ENCODE measurements around the gene SARDH. TPM values are rescaled to one million over a fixed set of nuclear protein-coding genes. Genes with fewer than 3 reads are reported as not detected.

SARDH gene
- total and polyA plus RNA-seq, 2 of the 13 experiments (the other 11 are each of a cell fraction or from before 2014, with no cell fraction given) = 11.6 to 34.9 TPM

DNA sequence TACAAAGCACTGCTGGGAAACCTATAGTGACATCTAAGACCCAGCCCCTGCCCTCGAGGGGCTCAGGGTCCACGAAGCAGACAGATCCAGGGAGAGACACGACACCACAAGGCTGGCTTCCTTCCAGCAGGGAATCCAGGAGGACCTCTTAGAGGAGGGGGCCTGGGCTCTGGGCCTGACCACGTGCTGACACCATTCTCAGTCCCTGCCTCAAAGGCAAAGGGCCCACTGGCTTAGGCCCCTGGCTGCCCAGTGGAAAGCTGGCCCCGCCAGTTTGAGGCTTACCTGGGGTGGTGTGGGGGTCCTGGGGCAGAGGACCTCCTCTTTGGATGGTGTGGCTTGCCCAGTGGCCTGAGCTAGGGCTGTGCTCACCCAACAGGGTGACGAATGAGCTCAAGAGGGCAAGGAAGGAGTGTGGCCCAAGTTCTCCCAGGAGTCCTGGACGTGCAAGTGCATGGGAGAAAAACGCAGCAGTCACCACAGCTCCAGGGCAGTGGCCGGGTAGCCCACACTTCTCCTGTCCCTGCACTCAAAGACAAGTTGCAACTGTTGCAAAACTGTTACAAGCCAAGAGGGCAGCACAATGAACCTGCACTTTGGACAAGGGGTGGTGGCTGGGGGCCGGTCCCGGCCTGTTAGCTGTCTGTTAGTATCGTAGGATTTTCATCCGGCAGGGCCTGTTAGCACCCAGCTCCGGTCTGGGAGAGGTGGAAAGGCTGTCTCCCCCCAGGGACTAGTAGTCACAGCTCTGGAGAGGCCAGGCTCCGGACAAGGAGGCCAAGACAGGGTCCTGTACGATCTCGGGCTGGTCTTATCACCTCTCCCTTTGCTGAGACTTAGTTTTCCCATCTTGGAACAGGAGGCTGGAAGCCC is 1.5 kb upstream of the SARDH start (continued):
- TF ChIP-seq, protein P1, sequence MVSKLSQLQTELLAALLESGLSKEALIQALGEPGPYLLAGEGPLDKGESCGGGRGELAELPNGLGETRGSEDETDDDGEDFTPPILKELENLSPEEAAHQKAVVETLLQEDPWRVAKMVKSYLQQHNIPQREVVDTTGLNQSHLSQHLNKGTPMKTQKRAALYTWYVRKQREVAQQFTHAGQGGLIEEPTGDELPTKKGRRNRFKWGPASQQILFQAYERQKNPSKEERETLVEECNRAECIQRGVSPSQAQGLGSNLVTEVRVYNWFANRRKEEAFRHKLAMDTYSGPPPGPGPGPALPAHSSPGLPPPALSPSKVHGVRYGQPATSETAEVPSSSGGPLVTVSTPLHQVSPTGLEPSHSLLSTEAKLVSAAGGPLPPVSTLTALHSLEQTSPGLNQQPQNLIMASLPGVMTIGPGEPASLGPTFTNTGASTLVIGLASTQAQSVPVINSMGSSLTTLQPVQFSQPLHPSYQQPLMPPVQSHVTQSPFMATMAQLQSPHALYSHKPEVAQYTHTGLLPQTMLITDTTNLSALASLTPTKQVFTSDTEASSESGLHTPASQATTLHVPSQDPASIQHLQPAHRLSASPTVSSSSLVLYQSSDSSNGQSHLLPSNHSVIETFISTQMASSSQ (IDR thresholded peaks at IDR 0.05; ENCODE audit: low read depth) = no peak
- TF ChIP-seq, protein P1 (CRISPR knock-in tag; IDR thresholded peaks at IDR 0.05; ENCODE audit: borderline replicate concordance) = peak; percentile 81; the same call in 1 of the 2 replicates
- TF ChIP-seq, protein P2, sequence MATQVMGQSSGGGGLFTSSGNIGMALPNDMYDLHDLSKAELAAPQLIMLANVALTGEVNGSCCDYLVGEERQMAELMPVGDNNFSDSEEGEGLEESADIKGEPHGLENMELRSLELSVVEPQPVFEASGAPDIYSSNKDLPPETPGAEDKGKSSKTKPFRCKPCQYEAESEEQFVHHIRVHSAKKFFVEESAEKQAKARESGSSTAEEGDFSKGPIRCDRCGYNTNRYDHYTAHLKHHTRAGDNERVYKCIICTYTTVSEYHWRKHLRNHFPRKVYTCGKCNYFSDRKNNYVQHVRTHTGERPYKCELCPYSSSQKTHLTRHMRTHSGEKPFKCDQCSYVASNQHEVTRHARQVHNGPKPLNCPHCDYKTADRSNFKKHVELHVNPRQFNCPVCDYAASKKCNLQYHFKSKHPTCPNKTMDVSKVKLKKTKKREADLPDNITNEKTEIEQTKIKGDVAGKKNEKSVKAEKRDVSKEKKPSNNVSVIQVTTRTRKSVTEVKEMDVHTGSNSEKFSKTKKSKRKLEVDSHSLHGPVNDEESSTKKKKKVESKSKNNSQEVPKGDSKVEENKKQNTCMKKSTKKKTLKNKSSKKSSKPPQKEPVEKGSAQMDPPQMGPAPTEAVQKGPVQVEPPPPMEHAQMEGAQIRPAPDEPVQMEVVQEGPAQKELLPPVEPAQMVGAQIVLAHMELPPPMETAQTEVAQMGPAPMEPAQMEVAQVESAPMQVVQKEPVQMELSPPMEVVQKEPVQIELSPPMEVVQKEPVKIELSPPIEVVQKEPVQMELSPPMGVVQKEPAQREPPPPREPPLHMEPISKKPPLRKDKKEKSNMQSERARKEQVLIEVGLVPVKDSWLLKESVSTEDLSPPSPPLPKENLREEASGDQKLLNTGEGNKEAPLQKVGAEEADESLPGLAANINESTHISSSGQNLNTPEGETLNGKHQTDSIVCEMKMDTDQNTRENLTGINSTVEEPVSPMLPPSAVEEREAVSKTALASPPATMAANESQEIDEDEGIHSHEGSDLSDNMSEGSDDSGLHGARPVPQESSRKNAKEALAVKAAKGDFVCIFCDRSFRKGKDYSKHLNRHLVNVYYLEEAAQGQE (IDR thresholded peaks at IDR 0.05; ENCODE audit: borderline replicate concordance in 1 of 2, low read depth in 1 of 2, low read length in 2 of 2) = 0 out of 4 replicates have a peak, but pooled peaks of 1 of the 2 experiments have one; percentile 23
- TF ChIP-seq, protein P3, sequence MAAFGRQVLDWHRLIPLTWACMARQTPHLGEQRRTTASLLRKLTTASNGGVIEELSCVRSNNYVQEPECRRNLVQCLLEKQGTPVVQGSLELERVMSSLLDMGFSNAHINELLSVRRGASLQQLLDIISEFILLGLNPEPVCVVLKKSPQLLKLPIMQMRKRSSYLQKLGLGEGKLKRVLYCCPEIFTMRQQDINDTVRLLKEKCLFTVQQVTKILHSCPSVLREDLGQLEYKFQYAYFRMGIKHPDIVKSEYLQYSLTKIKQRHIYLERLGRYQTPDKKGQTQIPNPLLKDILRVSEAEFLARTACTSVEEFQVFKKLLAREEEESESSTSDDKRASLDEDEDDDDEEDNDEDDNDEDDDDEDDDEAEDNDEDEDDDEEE (CRISPR knock-in tag; IDR thresholded peaks at IDR 0.05) = no peak
- TF ChIP-seq SP5 (CRISPR knock-in tag; IDR thresholded peaks at IDR 0.05; ENCODE audit: borderline replicate concordance, low read depth) = peak; percentile 65
- TF ChIP-seq, protein P4, sequence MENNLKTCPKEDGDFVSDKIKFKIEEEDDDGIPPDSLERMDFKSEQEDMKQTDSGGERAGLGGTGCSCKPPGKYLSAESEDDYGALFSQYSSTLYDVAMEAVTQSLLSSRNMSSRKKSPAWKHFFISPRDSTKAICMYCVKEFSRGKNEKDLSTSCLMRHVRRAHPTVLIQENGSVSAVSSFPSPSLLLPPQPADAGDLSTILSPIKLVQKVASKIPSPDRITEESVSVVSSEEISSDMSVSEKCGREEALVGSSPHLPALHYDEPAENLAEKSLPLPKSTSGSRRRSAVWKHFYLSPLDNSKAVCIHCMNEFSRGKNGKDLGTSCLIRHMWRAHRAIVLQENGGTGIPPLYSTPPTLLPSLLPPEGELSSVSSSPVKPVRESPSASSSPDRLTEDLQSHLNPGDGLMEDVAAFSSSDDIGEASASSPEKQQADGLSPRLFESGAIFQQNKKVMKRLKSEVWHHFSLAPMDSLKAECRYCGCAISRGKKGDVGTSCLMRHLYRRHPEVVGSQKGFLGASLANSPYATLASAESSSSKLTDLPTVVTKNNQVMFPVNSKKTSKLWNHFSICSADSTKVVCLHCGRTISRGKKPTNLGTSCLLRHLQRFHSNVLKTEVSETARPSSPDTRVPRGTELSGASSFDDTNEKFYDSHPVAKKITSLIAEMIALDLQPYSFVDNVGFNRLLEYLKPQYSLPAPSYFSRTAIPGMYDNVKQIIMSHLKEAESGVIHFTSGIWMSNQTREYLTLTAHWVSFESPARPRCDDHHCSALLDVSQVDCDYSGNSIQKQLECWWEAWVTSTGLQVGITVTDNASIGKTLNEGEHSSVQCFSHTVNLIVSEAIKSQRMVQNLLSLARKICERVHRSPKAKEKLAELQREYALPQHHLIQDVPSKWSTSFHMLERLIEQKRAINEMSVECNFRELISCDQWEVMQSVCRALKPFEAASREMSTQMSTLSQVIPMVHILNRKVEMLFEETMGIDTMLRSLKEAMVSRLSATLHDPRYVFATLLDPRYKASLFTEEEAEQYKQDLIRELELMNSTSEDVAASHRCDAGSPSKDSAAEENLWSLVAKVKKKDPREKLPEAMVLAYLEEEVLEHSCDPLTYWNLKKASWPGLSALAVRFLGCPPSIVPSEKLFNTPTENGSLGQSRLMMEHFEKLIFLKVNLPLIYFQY (CRISPR knock-in tag; IDR thresholded peaks at IDR 0.05; ENCODE audit: borderline replicate concordance) = peak; percentile 44; the same call in 1 of the 2 replicates
- TF ChIP-seq, protein P5, sequence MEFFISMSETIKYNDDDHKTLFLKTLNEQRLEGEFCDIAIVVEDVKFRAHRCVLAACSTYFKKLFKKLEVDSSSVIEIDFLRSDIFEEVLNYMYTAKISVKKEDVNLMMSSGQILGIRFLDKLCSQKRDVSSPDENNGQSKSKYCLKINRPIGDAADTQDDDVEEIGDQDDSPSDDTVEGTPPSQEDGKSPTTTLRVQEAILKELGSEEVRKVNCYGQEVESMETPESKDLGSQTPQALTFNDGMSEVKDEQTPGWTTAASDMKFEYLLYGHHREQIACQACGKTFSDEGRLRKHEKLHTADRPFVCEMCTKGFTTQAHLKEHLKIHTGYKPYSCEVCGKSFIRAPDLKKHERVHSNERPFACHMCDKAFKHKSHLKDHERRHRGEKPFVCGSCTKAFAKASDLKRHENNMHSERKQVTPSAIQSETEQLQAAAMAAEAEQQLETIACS (CRISPR knock-in tag; IDR thresholded peaks at IDR 0.05) = no peak
